ENCODE measurements around the gene URI1. TPM values are rescaled to one million over a fixed set of nuclear protein-coding genes. Genes with fewer than 3 reads are reported as not detected.

URI1 gene
- total RNA-seq, 2 experiments from 2014 or later: 66.1 to 67.0 TPM

DNA sequence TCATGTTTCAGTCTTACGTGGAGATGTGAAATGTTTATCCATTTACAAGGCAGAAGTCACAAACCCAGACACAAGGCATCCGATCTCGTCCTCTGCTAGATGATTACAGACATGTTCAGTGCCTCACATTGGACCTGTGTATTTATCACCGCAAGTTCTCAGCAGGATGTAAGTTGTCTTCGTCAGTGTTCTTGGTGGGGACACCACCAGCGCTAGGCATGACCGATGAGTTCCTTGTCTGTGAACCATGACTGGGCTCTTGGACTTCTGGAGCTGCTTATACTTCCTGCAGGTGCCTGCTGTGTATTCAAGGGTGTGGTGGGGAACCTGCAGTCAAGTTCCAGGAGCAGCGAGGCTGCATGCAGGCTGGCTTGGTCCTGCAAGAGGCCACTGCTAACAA, 105.4 kb downstream of the URI1 start:
- POLR2A ChIA-PET: no interaction called here
- H3K4me3 Mint-ChIP-seq: no peak overlapping the region
- H3K27me3 Mint-ChIP-seq: no peaks in the 10 kb centered on the region
- H3K9me3 Mint-ChIP-seq: no peaks in the 10 kb centered on the region
- ATAC-seq (ENCODE audit: low read depth) (no peak), DNase-seq (no peak)
- peaks cover 7% of the 10 kb centered on the region for H3K4me1 Mint-ChIP-seq
- H3K27ac Mint-ChIP-seq: no peak overlapping the region
- peaks cover 4% of the 10 kb centered on the region for H3K36me3 Mint-ChIP-seq

DNA sequence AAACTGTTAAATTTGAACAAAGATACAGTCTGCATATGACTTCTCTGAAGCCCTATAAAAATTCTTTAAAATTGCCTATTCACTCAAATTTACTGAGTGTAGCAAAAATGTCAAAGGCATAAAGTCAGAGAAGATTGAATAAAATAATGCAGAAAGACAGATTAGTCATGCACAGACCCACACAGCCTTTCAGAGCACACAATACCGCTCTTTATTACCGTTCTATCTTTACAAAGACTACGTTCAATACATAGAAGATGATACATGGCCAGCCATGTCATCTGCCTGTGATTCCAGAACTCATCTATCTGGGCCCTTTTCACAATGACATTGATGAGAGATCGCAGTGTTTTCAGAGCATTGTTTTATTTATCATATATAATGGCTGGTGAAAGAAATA, 107.2 kb downstream of the URI1 start:
- H3K4me3 Mint-ChIP-seq: no peak overlapping the region
- H3K27ac Mint-ChIP-seq: no peak overlapping the region
- no peak for ATAC-seq (ENCODE audit: low read depth)
- POLR2A ChIA-PET: no interaction called here
- H3K27me3 Mint-ChIP-seq: no peaks in the 10 kb centered on the region
- DNase-seq: no peak
- H3K36me3 Mint-ChIP-seq: no peaks in the 10 kb centered on the region
- H3K4me1 Mint-ChIP-seq: peaks cover 7% of the 10 kb centered on the region
- no peaks in the 10 kb centered on the region for H3K9me3 Mint-ChIP-seq

DNA sequence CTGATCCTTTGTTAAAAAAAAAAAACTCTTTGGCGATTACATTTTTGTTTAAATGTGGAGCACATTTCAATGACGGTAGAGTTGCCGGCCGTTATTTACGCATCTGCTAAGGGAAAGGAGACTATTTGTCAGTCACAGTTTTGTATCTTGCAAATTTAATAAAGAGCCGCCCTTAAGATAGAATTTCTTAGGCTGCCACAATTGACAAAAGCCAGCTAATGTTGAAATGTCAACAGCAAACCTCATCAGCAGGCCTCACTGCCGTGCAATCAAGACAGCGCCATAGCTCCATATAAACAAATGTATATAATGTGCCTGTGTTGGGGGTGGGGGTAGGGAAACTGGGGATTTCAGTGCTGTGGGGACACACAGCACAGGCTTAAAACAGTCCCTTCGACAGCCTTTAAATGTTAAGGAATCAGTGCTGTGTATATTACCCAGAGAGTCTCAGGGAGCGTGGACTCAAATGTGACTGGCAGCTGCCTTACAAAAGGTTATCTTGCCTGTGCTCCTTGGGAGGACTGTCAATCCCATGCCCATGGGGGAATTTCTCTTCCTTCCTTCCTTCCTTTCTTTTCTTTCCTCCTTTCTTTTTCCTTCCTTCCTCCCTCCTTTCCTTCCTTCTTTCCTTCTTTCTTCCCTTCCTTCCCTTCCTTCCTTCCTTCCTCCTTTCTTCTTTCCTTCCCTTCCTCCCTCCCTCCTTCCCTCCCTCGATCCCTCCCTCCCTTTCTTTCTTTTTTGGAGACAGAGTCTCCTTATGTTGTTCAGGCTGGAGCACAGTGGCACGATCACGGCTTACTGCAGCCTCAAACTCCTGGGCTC, 108.0 kb downstream of the URI1 start:
- Mint-ChIP-seq H3K36me3 (no peaks in the 10 kb centered on the region), H3K4me3 (no peak overlapping the region), H3K9me3 (no peaks in the 10 kb centered on the region), H3K27me3 (no peaks in the 10 kb centered on the region), H3K27ac (no peak overlapping the region), H3K4me1 (peaks cover 6% of the 10 kb centered on the region)
- POLR2A ChIA-PET: no interaction called here
- DNase-seq: no peak
- no peak for ATAC-seq (ENCODE audit: low read depth)

DNA sequence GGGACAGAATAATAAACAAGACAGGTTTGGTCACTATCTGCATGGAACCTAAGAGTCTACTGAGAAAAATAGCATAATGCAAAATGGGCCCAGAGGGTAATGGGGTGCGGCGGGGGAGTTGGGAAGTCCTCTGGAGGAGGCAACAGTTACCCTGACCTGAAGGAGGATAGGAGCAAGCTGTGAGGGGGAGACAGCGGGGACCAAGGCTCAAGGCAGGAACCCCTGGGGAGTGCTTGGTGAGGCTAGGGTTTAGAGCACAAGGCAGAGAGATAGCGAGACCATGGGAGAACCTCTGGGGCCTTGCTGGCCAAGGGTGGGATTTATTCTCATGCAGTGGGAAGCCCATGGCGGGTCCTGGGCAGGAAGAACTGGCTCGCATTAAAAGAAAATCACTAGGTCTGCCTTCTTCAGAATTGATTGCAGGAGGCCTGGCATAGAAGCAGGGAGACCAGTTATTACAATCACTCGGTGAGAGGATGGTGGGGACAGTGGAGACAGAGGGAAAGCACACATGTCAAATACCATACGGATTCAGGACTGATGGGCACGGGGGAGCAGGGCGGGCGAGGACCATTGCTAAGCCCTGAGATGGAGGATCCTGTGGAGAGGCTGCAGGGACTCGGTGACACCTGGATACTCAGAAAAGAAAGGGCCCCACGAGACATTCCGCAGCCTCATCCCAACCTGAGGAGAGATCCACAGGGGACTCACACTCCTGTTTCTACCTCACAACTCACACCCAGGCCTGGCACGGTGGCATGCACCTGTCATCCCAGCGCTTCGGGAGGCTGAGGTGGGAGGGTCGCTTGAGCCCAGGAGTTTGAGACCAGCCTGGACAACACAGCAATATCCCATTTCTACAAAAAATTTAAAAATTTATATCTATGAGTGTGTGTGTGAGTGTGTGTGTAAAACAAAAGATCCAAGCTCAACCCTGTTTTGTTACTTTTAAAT, 110.4 kb downstream of the URI1 start:
- H3K36me3 Mint-ChIP-seq: peaks cover 2% of the 10 kb centered on the region
- H3K27ac Mint-ChIP-seq: no peak overlapping the region
- no peak overlapping the region for H3K4me3 Mint-ChIP-seq
- no peak for ATAC-seq (ENCODE audit: low read depth)
- peaks cover 2% of the 10 kb centered on the region for H3K9me3 Mint-ChIP-seq
- POLR2A ChIA-PET: no interaction called here
- H3K27me3 Mint-ChIP-seq: peaks cover 4% of the 10 kb centered on the region
- no peak for DNase-seq
- H3K4me1 Mint-ChIP-seq: no peaks in the 10 kb centered on the region

DNA sequence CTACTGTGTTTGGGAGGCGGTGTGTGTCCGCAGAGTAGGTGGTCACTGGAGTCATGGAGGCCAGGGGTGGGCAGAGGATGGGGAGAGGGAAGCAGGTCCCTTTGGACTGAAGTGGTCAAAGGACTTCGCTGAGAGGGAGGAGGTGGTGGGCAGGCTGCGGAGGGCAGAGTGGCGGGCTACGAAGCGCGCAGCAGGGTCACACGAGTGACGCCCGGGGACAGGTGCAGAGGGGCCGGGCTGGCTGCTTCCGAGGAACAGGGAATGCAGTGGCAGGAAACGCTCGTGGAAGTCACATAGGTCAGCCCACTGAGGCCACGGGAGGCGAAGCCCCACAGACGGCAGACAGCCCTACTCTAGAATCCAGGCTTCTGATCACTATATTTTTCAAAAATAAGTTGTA, 111.5 kb downstream of the URI1 start:
- Mint-ChIP-seq H3K9me3 (peaks cover 2% of the 10 kb centered on the region), H3K27ac (no peak overlapping the region), H3K36me3 (peaks cover 2% of the 10 kb centered on the region), H3K4me1 (no peaks in the 10 kb centered on the region), H3K4me3 (no peak overlapping the region), H3K27me3 (peaks cover 4% of the 10 kb centered on the region)
- no peak for ATAC-seq (ENCODE audit: low read depth)
- POLR2A ChIA-PET: no interaction called here
- DNase-seq: no peak

DNA sequence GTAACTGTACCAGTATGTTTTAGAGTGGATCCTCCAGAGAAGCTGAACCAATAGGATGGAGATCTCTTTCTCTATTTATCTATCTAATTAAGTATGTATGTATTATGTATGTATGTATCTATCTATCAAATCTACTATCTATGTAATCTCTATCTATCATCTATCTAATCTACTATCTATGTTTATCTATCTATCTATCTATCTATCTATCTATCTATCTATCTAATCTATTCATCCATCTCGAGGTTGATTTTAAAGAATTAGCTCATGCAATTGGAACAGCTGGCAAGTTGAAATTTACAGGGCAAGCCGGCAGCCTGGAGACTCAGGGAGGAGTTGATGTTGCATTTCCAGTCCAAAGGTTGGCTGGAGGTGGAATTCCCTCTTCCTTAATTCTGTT, 112.2 kb downstream of the URI1 start:
- Mint-ChIP-seq H3K36me3 (peaks cover 2% of the 10 kb centered on the region), H3K27ac (no peak overlapping the region), H3K27me3 (peaks cover 4% of the 10 kb centered on the region), H3K4me1 (no peaks in the 10 kb centered on the region), H3K4me3 (no peak overlapping the region), H3K9me3 (peaks cover 2% of the 10 kb centered on the region)
- POLR2A ChIA-PET: no interaction called here
- ATAC-seq (ENCODE audit: low read depth): no peak
- no peak for DNase-seq

DNA sequence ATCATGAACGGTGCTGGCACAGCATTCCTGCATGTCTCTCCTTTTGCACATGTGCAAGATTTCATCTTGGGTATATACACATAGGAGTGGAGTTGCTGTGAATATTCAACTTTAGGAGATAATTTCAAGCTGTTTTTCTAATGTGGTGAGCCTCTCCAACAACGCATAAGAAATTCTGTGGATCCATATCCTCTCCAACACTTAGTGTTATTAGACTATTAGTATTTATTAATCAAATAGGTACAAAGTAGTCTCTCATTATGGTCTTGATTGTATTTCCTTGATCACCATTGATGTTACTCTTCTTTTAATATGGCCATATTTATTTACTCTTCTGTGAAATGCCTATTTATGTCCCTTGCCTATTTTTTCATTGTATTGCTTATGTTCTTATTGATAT, 114.5 kb downstream of the URI1 start:
- DNase-seq: no peak
- Mint-ChIP-seq H3K4me1 (no peaks in the 10 kb centered on the region), H3K9me3 (peaks cover 2% of the 10 kb centered on the region), H3K4me3 (no peak overlapping the region), H3K27me3 (peaks cover 4% of the 10 kb centered on the region), H3K27ac (no peak overlapping the region), H3K36me3 (peaks cover 2% of the 10 kb centered on the region)
- ATAC-seq (ENCODE audit: low read depth): no peak
- POLR2A ChIA-PET: interaction anchor here (0.5 kb wide), 1 partner anchor 168 kb away, joined by 3 read pairs; no protein-coding TSS in a partner anchor

DNA sequence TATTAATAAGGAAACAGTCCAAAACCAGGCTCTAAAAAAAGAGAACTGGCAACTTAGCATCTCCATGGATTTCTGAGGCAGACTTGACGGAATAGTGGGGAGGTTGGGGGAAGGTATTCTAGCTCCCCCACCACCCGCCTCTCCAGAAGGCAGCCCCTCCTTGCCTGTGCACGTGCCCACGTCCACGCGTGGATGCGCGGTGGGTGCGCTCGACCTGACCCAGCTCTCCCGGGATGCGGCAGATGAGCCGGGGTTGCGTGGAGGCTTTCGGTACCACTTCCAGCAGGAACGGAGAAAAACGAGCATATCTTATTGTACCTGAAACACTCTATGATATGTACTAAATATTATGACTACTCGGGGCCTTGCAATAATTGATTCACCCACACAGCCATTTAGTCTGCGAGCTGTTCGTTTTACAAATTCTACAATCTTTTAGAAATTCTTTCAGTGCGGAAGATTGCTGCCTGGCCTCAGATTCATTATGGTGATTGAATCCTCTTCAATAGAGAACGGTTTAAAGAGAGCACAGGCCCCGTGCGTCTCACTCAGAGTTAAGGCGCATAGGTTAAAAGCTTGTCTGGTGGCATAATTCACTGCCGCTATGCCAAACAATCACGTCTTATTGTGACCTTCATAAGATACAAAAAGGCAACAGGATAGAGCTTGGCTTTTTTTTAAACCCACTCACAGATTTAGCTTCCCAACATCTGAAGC, 117.9 kb downstream of the URI1 start:
- POLR2A ChIA-PET: no interaction called here
- Mint-ChIP-seq H3K27ac (no peak overlapping the region), H3K27me3 (peaks cover 4% of the 10 kb centered on the region), H3K36me3 (peaks cover 2% of the 10 kb centered on the region), H3K4me3 (no peak overlapping the region), H3K4me1 (no peaks in the 10 kb centered on the region), H3K9me3 (peaks cover 2% of the 10 kb centered on the region)
- ATAC-seq (ENCODE audit: low read depth): no peak
- no peak for DNase-seq

DNA sequence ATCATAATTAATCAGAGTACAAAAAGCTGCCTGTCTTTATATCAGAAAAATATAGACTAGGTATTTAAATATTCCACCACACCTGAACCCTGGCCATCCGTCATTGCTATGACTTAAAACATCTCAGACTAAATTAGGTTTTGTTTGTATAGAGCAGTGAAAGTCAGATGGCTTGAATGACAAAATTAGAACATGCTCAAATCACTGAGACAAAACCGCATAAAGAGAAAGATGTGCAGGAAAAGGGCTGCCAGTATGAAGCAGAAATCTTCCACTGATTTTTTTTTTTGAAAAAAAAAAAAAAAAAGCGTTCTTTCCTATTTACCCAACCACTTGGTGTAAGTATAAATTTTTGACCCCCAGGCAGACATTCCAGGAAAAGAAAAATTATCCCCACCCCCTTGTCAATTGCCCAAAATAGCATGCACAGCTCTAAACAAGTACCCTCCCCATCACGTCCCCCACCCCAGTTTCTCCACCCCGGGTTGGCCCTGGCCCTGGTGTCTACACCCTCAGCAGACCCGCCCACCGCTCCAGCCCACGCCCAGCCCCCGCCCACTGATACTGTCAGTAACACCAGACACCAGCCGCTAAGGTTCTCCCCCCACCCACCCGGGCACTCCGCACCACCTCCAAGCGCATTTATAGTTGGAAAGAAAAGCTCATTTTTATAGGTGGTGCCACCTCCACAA, 118.6 kb downstream of the URI1 start:
- DNase-seq (no peak), ATAC-seq (ENCODE audit: low read depth) (no peak)
- H3K36me3 Mint-ChIP-seq: peaks cover 2% of the 10 kb centered on the region
- H3K4me3 Mint-ChIP-seq: no peak overlapping the region
- POLR2A ChIA-PET: no interaction called here
- H3K9me3 Mint-ChIP-seq: peaks cover 2% of the 10 kb centered on the region
- peaks cover 2% of the 10 kb centered on the region for H3K27me3 Mint-ChIP-seq
- H3K4me1 Mint-ChIP-seq: no peaks in the 10 kb centered on the region
- no peak overlapping the region for H3K27ac Mint-ChIP-seq

DNA sequence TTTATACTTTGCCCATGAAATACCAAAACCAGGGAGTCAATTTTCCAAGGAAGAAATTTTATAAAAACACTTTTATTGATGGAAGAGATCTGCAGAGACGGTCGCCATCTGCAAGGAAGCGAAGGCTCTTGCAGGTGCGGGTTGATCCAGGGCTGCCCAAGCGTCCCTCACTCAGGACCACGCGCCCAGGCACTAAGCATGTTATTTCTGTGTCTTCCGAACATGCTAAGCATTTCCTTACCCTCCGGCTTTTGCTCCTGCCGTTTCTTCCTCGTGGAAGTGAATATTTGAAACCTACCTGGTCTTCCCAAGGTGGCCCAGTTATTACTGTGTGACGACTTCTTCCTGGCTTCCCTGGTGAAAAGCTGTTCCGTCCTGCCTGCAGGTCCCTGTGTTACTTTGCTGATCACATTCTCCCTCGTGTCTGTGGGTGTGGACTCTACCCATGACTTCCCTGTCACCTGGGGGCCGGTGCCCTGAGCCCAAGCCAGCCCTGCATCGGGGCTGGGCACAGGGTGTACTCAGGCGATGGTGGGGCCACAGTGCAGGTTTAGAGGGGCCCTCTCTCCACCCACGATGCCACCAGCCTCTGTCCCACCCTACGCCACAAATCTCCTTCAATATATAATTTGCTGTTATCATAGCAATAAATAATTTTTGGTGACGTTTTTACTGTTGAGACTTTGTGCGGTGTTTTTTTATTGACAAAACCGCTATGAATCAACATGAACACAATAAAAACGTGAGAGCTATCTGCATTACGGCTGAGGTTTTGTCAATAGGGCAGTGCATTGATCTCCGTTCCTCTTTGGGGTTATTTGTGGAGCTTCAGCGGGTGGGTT, 119.4 kb downstream of the URI1 start:
- POLR2A ChIA-PET: no interaction called here
- Mint-ChIP-seq H3K27ac (no peak overlapping the region), H3K4me3 (no peak overlapping the region), H3K9me3 (no peaks in the 10 kb centered on the region), H3K27me3 (peaks cover 2% of the 10 kb centered on the region), H3K4me1 (peaks cover 3% of the 10 kb centered on the region), H3K36me3 (no peaks in the 10 kb centered on the region)
- no peak for DNase-seq
- no peak for ATAC-seq (ENCODE audit: low read depth)

DNA sequence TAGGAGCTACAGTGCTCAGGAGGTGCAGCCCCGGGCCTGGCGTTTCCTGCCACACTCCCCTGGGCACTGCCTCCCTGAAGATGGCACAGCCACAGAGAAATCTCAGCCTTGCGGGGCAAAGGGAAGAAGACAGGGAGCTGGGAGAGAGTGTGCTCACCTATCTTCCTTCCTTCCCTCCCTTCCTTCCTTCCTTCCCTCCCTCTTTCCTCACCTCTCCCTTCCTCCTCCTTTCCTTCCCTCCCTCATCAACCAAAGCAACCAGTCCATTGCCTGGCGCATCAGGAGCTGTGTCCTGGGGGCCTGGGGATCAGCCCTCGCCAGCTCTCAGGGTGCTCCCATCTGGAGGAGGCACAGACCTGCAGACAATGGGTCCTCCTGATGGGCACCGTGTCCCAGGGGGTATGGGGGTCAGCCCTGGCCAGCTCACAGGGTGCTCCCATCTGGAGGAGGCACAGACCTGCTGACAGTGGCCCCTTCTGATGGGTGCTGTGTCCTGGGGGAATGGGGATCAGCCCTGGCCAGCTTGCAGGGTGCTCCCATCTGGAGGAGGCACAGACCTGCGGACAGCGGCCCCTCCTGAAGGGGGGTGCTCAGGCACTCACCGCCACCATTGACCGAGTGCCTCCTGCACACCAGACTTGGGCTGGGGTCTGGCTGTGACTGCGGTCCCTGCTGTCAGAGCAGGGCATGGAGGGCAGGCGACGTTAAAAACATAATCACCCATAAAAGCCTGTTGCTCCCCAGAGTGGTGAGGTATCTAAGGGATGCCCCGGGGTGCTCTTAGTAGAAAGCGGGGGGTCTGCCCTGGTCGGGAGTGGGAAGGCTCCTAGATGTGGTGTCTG, 120.2 kb downstream of the URI1 start:
- POLR2A ChIA-PET: no interaction called here
- no peaks in the 10 kb centered on the region for H3K36me3 Mint-ChIP-seq
- DNase-seq (no peak), ATAC-seq (ENCODE audit: low read depth) (no peak)
- H3K9me3 Mint-ChIP-seq: no peaks in the 10 kb centered on the region
- peaks cover 2% of the 10 kb centered on the region for H3K27me3 Mint-ChIP-seq
- H3K4me1 Mint-ChIP-seq: peaks cover 8% of the 10 kb centered on the region
- H3K4me3 Mint-ChIP-seq: no peak overlapping the region
- no peak overlapping the region for H3K27ac Mint-ChIP-seq

Measured in activated naive CD8-positive, alpha-beta T cell treated with anti-CD3 and anti-CD28 coated beads, Interleukin-2, amount 10 ng/mL, durations not matched to agents 7 days and 5 days (primary cell).